ENCODE data around the gene MEAF6. TPM values are rescaled to one million over a fixed set of nuclear protein-coding genes. Genes with fewer than 3 reads are reported as not detected.

MEAF6 gene
- total and polyA plus RNA-seq, 4 donors = 42.4 to 54.1 (median 50.4) TPM

DNA sequence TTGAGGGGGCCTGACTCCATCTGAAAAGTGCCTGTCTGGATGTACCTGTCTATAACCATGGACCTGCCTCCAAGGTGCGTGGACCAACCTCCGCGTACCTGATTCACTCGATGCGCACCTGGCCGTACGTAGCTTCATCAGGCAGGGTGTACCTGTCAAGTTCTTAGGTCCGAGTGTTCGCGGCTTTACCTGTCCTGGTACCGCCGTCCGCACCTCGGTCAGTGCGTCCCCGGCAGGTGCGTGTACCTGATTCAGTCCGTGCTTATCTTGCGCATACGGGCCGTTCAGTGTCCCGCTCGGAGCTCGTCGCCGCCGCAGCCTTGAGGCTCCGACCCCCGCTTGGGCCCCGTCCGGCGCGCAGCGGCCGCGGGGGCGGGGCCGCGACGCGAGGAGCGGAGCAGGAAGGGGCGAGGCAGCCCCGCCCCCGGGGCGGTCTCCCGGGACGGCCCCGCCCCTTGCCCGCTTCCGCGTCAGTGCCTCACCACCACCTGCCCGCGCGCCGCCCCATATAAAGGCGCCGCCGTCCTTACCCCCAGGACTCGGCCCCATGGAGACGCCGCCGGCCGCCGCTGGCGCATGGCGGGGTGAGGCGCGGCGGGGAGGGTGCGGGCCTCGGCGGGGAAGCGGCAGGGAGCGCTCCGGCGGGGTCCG is 40.4 kb downstream of the MEAF6 start, which contains the start of gene ZC3H12A:
TSS of gene ZC3H12A (plus strand) at position 535 of the 651 bp plus-strand sequence. CDS start 917 bp downstream, outside the sequence.
- no peaks in the 10 kb centered on the region for H3K4me1 ChIP-seq (ENCODE audit: control insufficient read depth in 1 of 2, insufficient read depth in 2 of 2, low read length in 2 of 2)
- peak within 1 kb of the TSS; percentile 76 to 93 for H3K27ac ChIP-seq (ENCODE audit: low read depth in 1 of 2, low read length in 2 of 2)
- no peaks in the 10 kb centered on the region for H3K36me3 ChIP-seq (ENCODE audit: control insufficient read depth in 1 of 2, insufficient read depth in 2 of 2, low read length in 1 of 2)
- WGBS, 2 donors = 0 to 1% methylated on average over 44 to 78 of the region's 78 CpGs
- H3K4me3 ChIP-seq (ENCODE audit: low read length in 2 of 2) = peak within 1 kb of the TSS; percentile 33 to 61
- ATAC-seq (ENCODE audit: low FRiP score) (peak; percentile 89), DNase-seq (peak; percentile 94 to 97)
- H3K9me3 ChIP-seq (ENCODE audit: control insufficient read depth, low read length) = no peaks in the 10 kb centered on the region
- intact Hi-C loops (cut with DNase I) = loop anchor here in 1 of 2 donors (10.0 kb wide), 2 partner anchors 81 to 521 kb away; partner anchors contain the start of genes DNALI1, SF3A3 and SNIP1
- no peaks in the 10 kb centered on the region for H3K27me3 ChIP-seq (ENCODE audit: control insufficient read depth in 1 of 2, insufficient read depth in 2 of 2, low read length in 1 of 2)

- Histone ChIP-seq H3K27ac (ENCODE audit: low read depth in 1 of 2, low read length in 2 of 2) (peak overlapping the region; percentile 7 to 93), H3K36me3 (ENCODE audit: control insufficient read depth in 1 of 2, insufficient read depth in 2 of 2, low read length in 1 of 2) (no peaks in the 10 kb centered on the region), H3K27me3 (ENCODE audit: control insufficient read depth in 1 of 2, insufficient read depth in 2 of 2, low read length in 1 of 2) (no peaks in the 10 kb centered on the region), H3K4me1 (ENCODE audit: control insufficient read depth in 1 of 2, insufficient read depth in 2 of 2, low read length in 2 of 2) (no peaks in the 10 kb centered on the region), H3K4me3 (ENCODE audit: low read length in 2 of 2) (peak overlapping the region; percentile 33 to 44), H3K9me3 (ENCODE audit: control insufficient read depth, low read length) (no peaks in the 10 kb centered on the region)
- DNase-seq (no peak), ATAC-seq (ENCODE audit: low FRiP score) (no peak)
- 6 to 9% methylated on average over 12 of the region's 12 CpGs for WGBS, 2 donors
- intact Hi-C loops (cut with DNase I) = loop anchor here in 1 of 2 donors (10.0 kb wide), 2 partner anchors 81 to 521 kb away; partner anchors contain the start of genes DNALI1, SF3A3 and SNIP1
Observed at GRCh38 chr1:37473431-37474045, 41.0 kb downstream of the MEAF6 start.

DNA sequence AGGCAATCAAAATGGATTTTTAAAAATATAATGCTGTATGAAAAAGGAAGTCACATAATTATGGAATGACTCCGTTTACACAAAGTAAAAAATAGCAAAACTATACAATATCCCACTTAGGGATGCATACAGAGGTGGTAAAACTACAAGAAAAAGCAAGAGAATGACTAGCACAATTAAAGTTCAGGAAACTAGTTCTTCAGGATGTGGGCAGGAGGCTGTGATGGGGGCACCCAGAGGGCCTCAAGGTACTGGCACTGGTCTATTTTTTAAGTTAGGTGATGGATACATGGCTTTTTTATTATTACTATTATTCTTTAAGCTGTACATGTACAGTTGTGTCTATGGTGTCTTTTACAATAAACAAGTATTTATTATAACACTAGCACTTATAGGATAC is 41.6 kb downstream of the MEAF6 start:
- Histone ChIP-seq H3K9me3 (ENCODE audit: control insufficient read depth, low read length) (no peaks in the 10 kb centered on the region), H3K4me1 (ENCODE audit: control insufficient read depth in 1 of 2, insufficient read depth in 2 of 2, low read length in 2 of 2) (no peaks in the 10 kb centered on the region), H3K27me3 (ENCODE audit: control insufficient read depth in 1 of 2, insufficient read depth in 2 of 2, low read length in 1 of 2) (no peaks in the 10 kb centered on the region), H3K4me3 (ENCODE audit: low read length in 2 of 2) (no peak overlapping the region), H3K36me3 (ENCODE audit: control insufficient read depth in 1 of 2, insufficient read depth in 2 of 2, low read length in 1 of 2) (no peaks in the 10 kb centered on the region), H3K27ac (ENCODE audit: low read depth in 1 of 2, low read length in 2 of 2) (peak overlapping the region in 1 of 2 donors; percentile 93)
- no peak for ATAC-seq (ENCODE audit: low FRiP score)
- intact Hi-C loops (cut with DNase I) = loop anchor here in 1 of 2 donors (10.0 kb wide), 2 partner anchors 82 to 522 kb away; partner anchors contain the start of genes DNALI1, SF3A3 and SNIP1
- DNase-seq = no peak
- 40 to 48% methylated on average over 1 of the region's 1 CpG for WGBS, 2 donors

DNA sequence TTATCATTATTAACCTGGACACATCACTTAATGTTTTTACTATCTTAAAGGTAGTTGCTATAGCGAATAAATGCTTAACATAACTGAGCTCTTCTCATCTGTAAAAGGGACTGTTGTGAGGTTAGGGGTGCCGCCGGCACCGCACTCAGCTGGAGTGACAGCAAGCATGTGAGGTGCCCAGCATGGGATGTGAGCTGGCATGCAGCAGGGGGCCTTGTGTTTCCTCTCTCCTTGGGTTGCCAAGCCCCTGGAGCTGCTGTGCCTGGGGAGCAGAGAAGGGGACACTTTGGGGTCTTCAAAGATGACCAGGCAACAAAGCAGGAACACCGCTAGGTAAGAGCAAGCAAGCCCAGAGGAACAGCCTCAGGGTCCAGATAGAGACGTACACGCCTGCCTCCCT is 42.3 kb downstream of the MEAF6 start:
- intact Hi-C loops (cut with DNase I) = loop anchor here in 1 of 2 donors (10.0 kb wide), 2 partner anchors 83 to 523 kb away; partner anchors contain the start of genes DNALI1, SF3A3 and SNIP1
- 51 to 56% methylated on average over 7 of the region's 7 CpGs for WGBS, 2 donors
- no peak for DNase-seq
- Histone ChIP-seq H3K9me3 (ENCODE audit: control insufficient read depth, low read length) (no peaks in the 10 kb centered on the region), H3K4me1 (ENCODE audit: control insufficient read depth in 1 of 2, insufficient read depth in 2 of 2, low read length in 2 of 2) (no peaks in the 10 kb centered on the region), H3K27me3 (ENCODE audit: control insufficient read depth in 1 of 2, insufficient read depth in 2 of 2, low read length in 1 of 2) (no peaks in the 10 kb centered on the region), H3K27ac (ENCODE audit: low read depth in 1 of 2, low read length in 2 of 2) (peak overlapping the region; percentile 47 to 97), H3K36me3 (ENCODE audit: control insufficient read depth in 1 of 2, insufficient read depth in 2 of 2, low read length in 1 of 2) (no peaks in the 10 kb centered on the region), H3K4me3 (ENCODE audit: low read length in 2 of 2) (no peak overlapping the region)
- no peak for ATAC-seq (ENCODE audit: low FRiP score)

DNA sequence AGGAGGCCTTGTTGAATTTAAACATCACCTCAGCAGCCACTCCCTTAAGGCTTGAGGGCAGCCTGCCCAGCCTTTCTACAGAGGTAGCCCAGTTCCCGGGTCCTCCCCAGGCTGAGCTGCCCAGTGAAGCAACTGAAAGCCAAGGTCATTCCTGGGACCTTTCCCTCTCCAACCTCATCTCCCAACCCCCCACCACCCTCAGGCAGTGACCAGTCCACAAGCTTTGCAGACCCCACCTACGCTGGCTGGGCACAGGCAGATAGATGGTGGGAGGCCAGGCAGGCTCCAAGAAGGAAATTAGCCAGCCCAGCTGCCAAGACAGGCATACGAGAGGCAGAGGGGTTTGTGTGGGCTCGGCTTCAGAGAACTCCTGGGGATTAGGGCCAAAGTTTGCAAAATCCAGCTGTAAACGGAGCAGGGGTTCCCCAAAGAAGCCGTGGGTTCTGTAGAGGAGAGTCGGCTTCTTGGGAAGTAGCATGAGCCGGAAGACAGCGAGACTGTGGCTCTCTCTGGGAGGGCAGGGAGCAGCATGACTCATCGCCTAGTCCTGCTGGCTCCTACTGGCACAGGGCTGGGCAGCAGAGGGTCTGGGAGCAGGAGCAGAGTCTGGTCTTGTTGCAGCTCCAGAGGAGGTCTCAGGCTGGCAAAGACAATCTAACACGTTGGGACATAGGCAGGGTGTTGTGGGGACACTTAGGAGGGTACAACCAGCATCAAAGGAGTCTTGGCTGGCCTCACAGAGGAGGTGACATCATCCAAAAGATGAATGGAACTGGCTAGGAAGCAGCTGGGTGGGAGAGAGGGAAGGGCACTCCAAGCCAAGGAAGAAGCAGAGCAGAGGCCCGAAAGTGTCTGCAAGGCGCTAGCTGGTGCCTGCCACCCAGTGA is 43.0 kb downstream of the MEAF6 start:
- intact Hi-C loops (cut with DNase I) = loop anchor here in 1 of 2 donors (10.0 kb wide), 2 partner anchors 83 to 523 kb away; partner anchors contain the start of genes DNALI1, SF3A3 and SNIP1
- H3K27ac ChIP-seq (ENCODE audit: low read depth in 1 of 2, low read length in 2 of 2) = peak overlapping the region; percentile 47 to 97
- 1 to 2% methylated on average over 13 of the region's 13 CpGs for WGBS, 2 donors
- H3K4me3 ChIP-seq (ENCODE audit: low read length in 2 of 2) = peak overlapping the region in 1 of 2 donors; percentile 24
- peak; percentile 91 to 93 for DNase-seq
- H3K9me3 ChIP-seq (ENCODE audit: control insufficient read depth, low read length) = no peaks in the 10 kb centered on the region
- peak; percentile 78 for ATAC-seq (ENCODE audit: low FRiP score)
- H3K27me3 ChIP-seq (ENCODE audit: control insufficient read depth in 1 of 2, insufficient read depth in 2 of 2, low read length in 1 of 2) = no peaks in the 10 kb centered on the region
- H3K36me3 ChIP-seq (ENCODE audit: control insufficient read depth in 1 of 2, insufficient read depth in 2 of 2, low read length in 1 of 2) = no peaks in the 10 kb centered on the region
- no peaks in the 10 kb centered on the region for H3K4me1 ChIP-seq (ENCODE audit: control insufficient read depth in 1 of 2, insufficient read depth in 2 of 2, low read length in 2 of 2)

GRCh38 chr1:37469386-37469785 is 45.2 kb downstream of the MEAF6 start:
- no peak for ATAC-seq (ENCODE audit: low FRiP score)
- Histone ChIP-seq H3K4me3 (ENCODE audit: low read length in 2 of 2) (no peak overlapping the region), H3K36me3 (ENCODE audit: control insufficient read depth in 1 of 2, insufficient read depth in 2 of 2, low read length in 1 of 2) (no peaks in the 10 kb centered on the region), H3K27ac (ENCODE audit: low read depth in 1 of 2, low read length in 2 of 2) (no peak overlapping the region), H3K4me1 (ENCODE audit: control insufficient read depth in 1 of 2, insufficient read depth in 2 of 2, low read length in 2 of 2) (no peaks in the 10 kb centered on the region), H3K9me3 (ENCODE audit: control insufficient read depth, low read length) (no peaks in the 10 kb centered on the region), H3K27me3 (ENCODE audit: control insufficient read depth in 1 of 2, insufficient read depth in 2 of 2, low read length in 1 of 2) (no peaks in the 10 kb centered on the region)
- 92 to 94% methylated on average over 3 of the region's 3 CpGs for WGBS, 2 donors
- intact Hi-C loops (cut with DNase I) = no loop called here
- no peak for DNase-seq

DNA sequence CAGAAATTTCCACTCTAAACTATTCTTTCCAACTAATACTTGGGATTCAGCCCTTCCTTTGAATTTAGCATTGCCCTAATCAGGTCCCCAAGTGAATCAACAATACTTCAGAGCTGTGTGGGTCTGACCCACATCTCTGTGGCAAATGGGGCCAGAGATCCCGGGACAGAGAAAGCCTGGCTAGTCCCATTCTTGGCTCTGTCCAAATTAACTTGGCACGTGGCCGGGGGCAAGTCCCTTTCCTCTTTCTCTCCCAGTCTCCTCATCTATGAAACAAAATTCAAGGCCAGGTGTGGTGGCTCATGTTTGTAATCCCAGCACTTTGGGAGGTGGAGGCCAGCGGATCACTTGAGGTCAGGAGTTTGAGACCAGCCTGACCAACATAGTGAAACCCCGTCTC is 46.5 kb downstream of the MEAF6 start:
- no peaks in the 10 kb centered on the region for H3K9me3 ChIP-seq (ENCODE audit: control insufficient read depth, low read length)
- 77 to 83% methylated on average over 5 of the region's 5 CpGs for WGBS, 2 donors

More for the DNA sequence above, 46.5 kb downstream of the MEAF6 start:
- intact Hi-C loops (cut with DNase I) = no loop called here
- ATAC-seq (ENCODE audit: low FRiP score) = no peak
- H3K4me3 ChIP-seq (ENCODE audit: low read length in 2 of 2) = no peak overlapping the region
- H3K27me3 ChIP-seq (ENCODE audit: control insufficient read depth in 1 of 2, insufficient read depth in 2 of 2, low read length in 1 of 2) = no peaks in the 10 kb centered on the region
- no peak overlapping the region for H3K27ac ChIP-seq (ENCODE audit: low read depth in 1 of 2, low read length in 2 of 2)
- H3K36me3 ChIP-seq (ENCODE audit: control insufficient read depth in 1 of 2, insufficient read depth in 2 of 2, low read length in 1 of 2) = no peaks in the 10 kb centered on the region
- no peak for DNase-seq
- no peaks in the 10 kb centered on the region for H3K4me1 ChIP-seq (ENCODE audit: control insufficient read depth in 1 of 2, insufficient read depth in 2 of 2, low read length in 2 of 2)
